GM12878 (cell line): Measurements from ENCODE around the gene NAALADL2. TPM values are rescaled to one million over a fixed set of nuclear protein-coding genes. Genes with fewer than 3 reads are reported as not detected.

Source experiments
- ATAC-seq: fragments of 200-7000 bp; cut with Tn5 transposase; 3 replicates; pipeline ENCODE4 v1.9.1; 2020; ENCODE audit warnings: mild to moderate bottlenecking, moderate library complexity
- BruUV-seq: library from RNA; stranded (reverse); fragments of 400-500 nt; replicated peaks from 2 replicates; lab custom pipeline; 2021; lab: Mats Ljungman, UMichigan
- CTCF ChIA-PET: fragments of 300-600 bp; sonication (Branson Sonifier 250); formaldehyde crosslinking; extraction: SDS; loops from one replicate; lab custom pipeline; 2021; ENCODE audit warnings: inconsistent platforms; lab: Yijun Ruan, JAX
- POLR2A ChIA-PET: fragments of 350-600 bp; formaldehyde crosslinking; extraction: SDS; loops from one replicate; lab custom pipeline; 2021; ENCODE audit warnings: inconsistent platforms; lab: Charles Lee
- RAD21 ChIA-PET: fragments of 300-600 bp; sonication (Branson Sonifier 250); formaldehyde crosslinking; loops from one replicate; lab custom pipeline; 2023; ENCODE audit warnings: antibody characterized with exemption; ENCODE audit not compliant: unreplicated experiment; lab: Charles Lee
- SMC1A ChIA-PET: fragments of 300-600 bp; sonication (Branson Sonifier 250); formaldehyde crosslinking; loops from one replicate; lab custom pipeline; 2023; ENCODE audit not compliant: unreplicated experiment, uncharacterized antibody; lab: Charles Lee
- DNase-seq: peaks from one replicate; pipeline ENCODE4 v3.0.0-alpha.2; 2011; ENCODE audit warnings: low read depth, low spot score
- FAIRE-seq: peaks from 3 replicates; lab custom pipeline; 2011; peaks lifted over from hg19 to GRCh38; lab: Jason Lieb, UNC
- H2AFZ ChIP-seq: 2 replicates; pipeline ENCODE4 v1.6.0; 2011; ENCODE audit warnings: low read depth, low read length, control low read depth; ENCODE audit not compliant: control insufficient read depth
- H3K27ac ChIP-seq: 2 replicates; pipeline ENCODE4 v1.5.1; 2011; ENCODE audit warnings: control low read depth; ENCODE audit not compliant: control insufficient read depth, insufficient read depth
- H3K27me3 ChIP-seq, 2 experiments: replicated peaks in 1 of 2; 2 replicates each; pipeline versions ENCODE4 v1.6.0 to v1.6.1; 2011; ENCODE audit warnings: low read length in 1 of 2; ENCODE audit not compliant: control insufficient read depth in 2 of 2, insufficient read depth in 2 of 2
- H3K36me3 ChIP-seq, 2 experiments: 2 replicates each; pipeline ENCODE4 v1.5.1; 2011; ENCODE audit warnings: low read length in 1 of 2; ENCODE audit not compliant: control insufficient read depth in 2 of 2, insufficient read depth in 2 of 2
- H3K4me1 ChIP-seq: 2 replicates; pipeline ENCODE4 v1.6.1; 2011; ENCODE audit warnings: mild to moderate bottlenecking, low read length, moderate library complexity, mixed read lengths; ENCODE audit not compliant: control insufficient read depth, insufficient read depth
- H3K4me2 ChIP-seq: 2 replicates; pipeline ENCODE4 v1.6.0; 2011; ENCODE audit warnings: control low read depth; ENCODE audit not compliant: control insufficient read depth, insufficient read depth
- H3K4me3 ChIP-seq: fragments of 200-600 bp; sonication (generic); 2 replicates; pipeline ENCODE4 v1.5.1; 2016
- H3K79me2 ChIP-seq: 2 replicates; pipeline ENCODE4 v1.6.0; 2011; ENCODE audit warnings: low read length; ENCODE audit not compliant: control insufficient read depth, insufficient read depth
- H3K9ac ChIP-seq: 2 replicates; pipeline ENCODE4 v1.8.0; 2011; ENCODE audit warnings: low read length, control low read depth, mixed read lengths; ENCODE audit not compliant: control insufficient read depth, insufficient read depth
- H3K9me3 ChIP-seq: replicated peaks from 3 replicates; pipeline ENCODE4 v1.5.1; 2011; ENCODE audit warnings: mild to moderate bottlenecking, low read length; ENCODE audit not compliant: control insufficient read depth, insufficient read depth
- H4K20me1 ChIP-seq: 2 replicates; pipeline ENCODE4 v1.6.0; 2011; ENCODE audit not compliant: control insufficient read depth, insufficient read depth
- BCLAF1 ChIP-seq: fragments of 450-650 bp; IDR thresholded peaks from 2 replicates; pipeline ENCODE4 v1.6.1; 2017; ENCODE audit warnings: antibody characterized with exemption, mild to moderate bottlenecking, moderate library complexity
- CHD2 ChIP-seq: IDR thresholded peaks from 2 replicates; pipeline ENCODE4 v1.6.1; 2011; ENCODE audit warnings: low read depth, low read length, improper control_type of control experiment, borderline replicate concordance
- HDGF ChIP-seq: fragments of 450-650 bp; IDR thresholded peaks from 2 replicates; pipeline ENCODE4 v1.6.1; 2016; ENCODE audit warnings: antibody characterized with exemption
- HSF1 ChIP-seq: fragments of 150-350 bp; IDR thresholded peaks from 2 replicates; pipeline ENCODE4 v1.6.1; 2014; ENCODE audit warnings: mild to moderate bottlenecking, low read depth, low read length
- IRF3 ChIP-seq: fragments of 450-650 bp; IDR thresholded peaks from 2 replicates; pipeline ENCODE4 v1.6.1; 2014; ENCODE audit warnings: mild to moderate bottlenecking
- IRF5 ChIP-seq: fragments of 450-650 bp; IDR thresholded peaks from 2 replicates; pipeline ENCODE4 v1.6.1; 2017; ENCODE audit warnings: borderline replicate concordance
- MYC ChIP-seq: IDR thresholded peaks from 2 replicates; pipeline ENCODE4 v1.6.1; 2011; ENCODE audit warnings: mild to moderate bottlenecking, low read length, moderate library complexity, inconsistent platforms; ENCODE audit not compliant: insufficient read depth, insufficient replicate concordance, insufficient read length, severe bottlenecking
- NR2C1 ChIP-seq: fragments of 450-650 bp; IDR thresholded peaks from 2 replicates; pipeline ENCODE4 v1.6.1; 2017; ENCODE audit warnings: antibody characterized with exemption, mild to moderate bottlenecking, moderate library complexity
- NR2C2 ChIP-seq: IDR thresholded peaks from 2 replicates; pipeline ENCODE4 v1.6.1; 2011; ENCODE audit warnings: borderline replicate concordance, low read depth; ENCODE audit not compliant: control insufficient read depth, insufficient read length
- TCF12 ChIP-seq: IDR thresholded peaks from 2 replicates; pipeline ENCODE4 v1.6.1; 2011; ENCODE audit warnings: low read depth, mild to moderate bottlenecking, low read length
- YBX1 ChIP-seq: fragments of 450-650 bp; IDR thresholded peaks from 2 replicates; pipeline ENCODE4 v1.6.1; 2016; ENCODE audit warnings: antibody characterized with exemption
- ZBTB33 ChIP-seq: fragments of 450-650 bp; IDR thresholded peaks from 2 replicates; pipeline ENCODE4 v1.6.1; 2017; ENCODE audit warnings: mild to moderate bottlenecking
- WGBS: methylation state at CpG from one replicate; pipeline ENCODE4 v1.1.6; 2016; ENCODE audit warnings: low lambda C conversion rate; ENCODE audit not compliant: insufficient replicate concordance, insufficient coverage; ENCODE audit errors: missing lambda C conversion rate; 5-methylcytosine and 5-hydroxymethylcytosine counted together
- in situ Hi-C: fragments of 300-500 bp; cut with MboI; formaldehyde crosslinking; loops from 9 replicates; pipeline ENCODE4 v1.14.3; 2018; ENCODE audit warnings: mixed read lengths
- intact Hi-C: fragments of 100-400 bp; cut with micrococcal nuclease; formaldehyde crosslinking; loops from one replicate; pipeline ENCODE4 v1.14.2; 2022; ENCODE audit not compliant: unreplicated experiment
- polyA plus RNA-seq, 11 experiments: library from polyadenylated mRNA; depleted of rRNA in 4 of 11; unstranded in 6 of 11; stranded (reverse) in 5 of 11; fragments of >200 nt; fragmentation: Nextera tagmentation in 4 of 11; fragmentation: Illumina TruSeq in 1 of 11; extraction: Ambion mirVana in 4 of 11; extraction: Trizol in 1 of 11; gene quantifications; 1 replicate in 1 of 11; 2 replicates in 10 of 11; pipeline versions ENCODE4 v1.2.1 to v1.2.3, GENCODE V29; 2011 to 2016; ENCODE audit warnings: inconsistent platforms in 2 of 11, missing spikeins in 2 of 11, low read depth in 1 of 11
- total RNA-seq, 4 experiments: library from RNA; depleted of rRNA in 3 of 4; stranded (reverse); fragments of >200 nt in 3 of 4; fragmentation: Illumina TruSeq in 1 of 4; extraction: Trizol in 1 of 4; gene quantifications; 2 replicates each; pipeline versions ENCODE4 v1.2.1 to v1.2.3, GENCODE V29; 2013 to 2021

NAALADL2 gene
- total and polyA plus RNA-seq, 10 of the 15 experiments (the other 5 are each of a cell fraction or from before 2014, with no cell fraction given), result 0.06 to 10.8 (median 0.46) TPM

- Histone ChIP-seq H3K9ac (no peak overlapping the region), H3K4me1 (no peaks in the 10 kb centered on the region), H3K36me3 (no peaks in the 10 kb centered on the region), H3K9me3 (no peaks in the 10 kb centered on the region; the same call in 2 of the 3 replicates), H3K4me2 (no peak overlapping the region), H2AFZ (no peak overlapping the region), H3K4me3 (no peak overlapping the region), H3K79me2 (no peaks in the 10 kb centered on the region), H3K27me3 (no peaks in the 10 kb centered on the region), H3K27ac (no peak overlapping the region), H4K20me1 (no peaks in the 10 kb centered on the region)
- in situ Hi-C loops, result no loop called here
- RAD21 ChIA-PET, result interaction anchor here (0.7 to 0.8 kb wide), 2 partner anchors 8 to 223 kb away, joined by 3 read pairs; no protein-coding TSS in a partner anchor
- CTCF ChIA-PET, result no interaction called here
- SMC1A ChIA-PET, result no interaction called here
- FAIRE-seq (peak; percentile 49), ATAC-seq (peak; percentile 90), DNase-seq (peak; percentile 17)
- no TSS peak for BruUV-seq
- POLR2A ChIA-PET, result no interaction called here
- 17% methylated on average over 4 of the region's 4 CpGs for WGBS
- intact Hi-C loops, result no loop called here
- TF ChIP-seq NR2C1 (no peak), NR2C2 (no peak), YBX1 (no peak), HDGF (no peak), BCLAF1 (no peak), HSF1 (no peak), IRF3 (no peak), ZBTB33 (no peak), MYC (no peak), IRF5 (no peak), CHD2 (no peak), TCF12 (no peak)
Observed at GRCh38 chr3:175193815-175194518, 334.8 kb downstream of the NAALADL2 start.
